GM19351 (cell line): Measurements from ENCODE around the gene PTPRZ1.
A peak's percentile ranks its signal among the peaks of the same experiment; 100 is the strongest.

Source experiments
- ATAC-seq: cut with Tn5 transposase; IDR thresholded peaks from one replicate; pipeline ENCODE4 v1.9.1; 2021; ENCODE audit warnings: mild to moderate bottlenecking, moderate library complexity; ENCODE audit not compliant: unreplicated experiment

PTPRZ1 gene

DNA sequence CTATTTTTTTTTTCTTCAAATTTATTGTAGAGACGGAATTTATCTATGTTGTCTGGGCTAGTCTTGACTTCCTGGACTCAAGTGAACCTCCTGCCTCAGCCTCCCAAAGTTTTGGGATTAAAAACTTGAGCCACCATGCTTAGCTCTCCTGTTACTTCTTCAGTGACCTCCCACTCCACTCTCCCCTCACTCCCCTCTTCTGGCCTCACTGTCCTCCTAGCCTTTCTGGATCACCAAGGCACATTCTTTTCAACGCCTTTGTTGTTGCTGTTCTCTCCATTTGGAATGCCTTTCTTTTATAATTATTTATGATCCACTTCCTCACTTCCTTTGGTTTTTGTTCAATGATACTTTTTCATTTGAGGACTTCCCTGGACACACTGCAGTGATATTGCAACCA lies 17.9 kb downstream of the PTPRZ1 start:
- ATAC-seq = no peak

DNA sequence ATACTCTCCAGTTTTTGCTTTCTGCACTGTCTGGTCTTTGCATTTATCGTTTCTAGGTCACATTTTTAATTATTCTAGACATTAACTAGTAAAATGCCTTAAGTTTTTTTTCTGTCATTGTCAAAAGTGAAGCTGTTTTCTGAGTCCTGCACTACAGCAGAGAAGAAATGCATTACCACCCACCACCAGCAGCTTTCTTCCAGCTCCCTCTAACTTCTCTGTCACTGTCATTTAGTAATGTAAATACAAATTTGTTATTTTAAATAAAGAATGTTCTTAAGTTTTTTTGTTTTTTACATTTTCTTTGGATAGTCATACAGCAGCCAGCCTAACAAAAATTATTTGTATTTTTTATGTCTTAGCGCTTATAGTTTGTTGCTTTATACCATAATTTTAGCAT lies 18.8 kb downstream of the PTPRZ1 start:
- no peak for ATAC-seq

DNA sequence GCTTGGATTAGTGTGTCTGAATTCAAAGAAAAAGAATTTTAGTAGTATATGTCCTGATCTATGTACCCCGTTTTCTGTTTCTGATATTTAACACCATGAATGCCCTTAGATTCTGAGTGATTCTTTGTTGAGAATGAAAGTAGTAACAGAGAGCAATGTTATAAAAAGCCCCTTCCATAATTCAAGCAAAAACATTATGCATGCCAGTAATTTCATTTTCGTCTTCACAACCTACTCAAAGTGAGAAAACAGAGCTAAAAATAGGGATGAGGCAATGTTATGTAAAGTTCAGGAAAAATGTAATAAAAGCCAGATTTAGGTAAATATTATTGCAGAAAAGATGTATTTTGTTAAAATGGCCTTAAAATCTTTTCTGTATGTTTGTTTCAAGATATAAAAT lies 28.1 kb downstream of the PTPRZ1 start:
- ATAC-seq = peak; percentile 88

DNA sequence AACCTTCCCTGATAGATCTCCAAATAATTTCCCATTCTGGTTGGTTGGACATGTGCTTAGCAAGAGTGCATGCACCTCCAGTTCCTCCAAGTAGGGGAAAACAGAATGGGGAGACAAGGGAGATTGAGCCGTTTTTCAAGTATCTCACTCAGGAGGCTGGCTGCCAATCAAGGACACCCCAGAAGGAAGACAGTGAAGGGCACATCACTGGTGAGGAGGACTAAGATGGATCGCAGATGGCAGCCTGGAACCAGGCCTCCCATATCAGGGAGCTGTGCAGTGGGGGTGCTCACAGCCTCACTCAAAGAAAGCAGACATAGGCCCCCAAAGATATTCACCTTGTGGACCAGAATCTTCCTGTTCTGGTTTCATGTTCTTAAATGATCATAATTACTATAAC lies 31.2 kb downstream of the PTPRZ1 start:
- no peak for ATAC-seq

DNA sequence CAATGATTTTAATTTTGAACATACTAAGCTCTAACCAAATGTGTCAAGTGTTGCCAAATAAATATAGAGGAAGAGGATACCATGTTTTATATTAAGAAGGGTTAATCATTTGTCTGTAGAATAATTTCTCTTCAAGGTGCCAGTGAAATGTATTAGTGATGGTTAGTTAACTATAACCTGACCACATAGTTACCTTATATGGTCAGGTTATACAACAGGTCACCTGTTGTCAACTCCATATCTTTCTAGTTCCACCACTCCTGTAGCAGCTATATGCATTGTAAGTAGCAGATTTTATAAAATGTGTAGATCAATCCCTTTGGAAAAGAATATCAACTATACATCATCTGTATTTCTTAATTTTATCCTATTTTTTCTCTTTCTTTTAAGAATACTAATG lies 35.1 kb downstream of the PTPRZ1 start:
- ATAC-seq = no peak

DNA sequence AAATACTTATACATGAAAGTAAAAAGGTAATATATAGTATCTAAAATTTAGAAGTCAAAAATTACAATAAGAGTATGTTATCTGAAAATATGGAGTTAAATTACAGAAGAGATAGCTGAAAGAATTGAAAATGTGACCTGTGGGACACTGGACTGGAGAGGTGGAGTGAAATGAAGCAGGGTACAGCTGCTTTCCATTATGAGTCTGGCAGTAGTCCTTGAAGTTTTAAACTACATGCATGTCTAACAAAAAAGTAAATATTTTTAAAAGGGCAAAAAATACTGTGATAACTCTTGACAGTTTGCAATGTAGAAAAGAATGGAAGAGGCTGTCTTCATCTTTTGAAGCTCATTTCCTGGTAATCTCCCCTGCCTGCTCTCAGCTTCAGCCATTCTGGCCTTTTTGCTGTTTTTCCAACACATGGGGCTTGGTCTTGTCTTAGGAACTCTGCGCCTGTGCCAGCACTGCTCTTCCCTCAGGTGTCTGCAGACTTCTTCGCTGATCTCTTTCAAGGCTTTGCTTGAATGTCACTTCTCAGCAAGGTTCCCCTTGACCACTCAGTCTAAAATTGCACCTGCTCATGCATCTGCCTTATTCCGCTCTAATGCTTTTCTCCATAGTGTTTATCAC lies 36.9 kb downstream of the PTPRZ1 start:
- no peak for ATAC-seq

DNA sequence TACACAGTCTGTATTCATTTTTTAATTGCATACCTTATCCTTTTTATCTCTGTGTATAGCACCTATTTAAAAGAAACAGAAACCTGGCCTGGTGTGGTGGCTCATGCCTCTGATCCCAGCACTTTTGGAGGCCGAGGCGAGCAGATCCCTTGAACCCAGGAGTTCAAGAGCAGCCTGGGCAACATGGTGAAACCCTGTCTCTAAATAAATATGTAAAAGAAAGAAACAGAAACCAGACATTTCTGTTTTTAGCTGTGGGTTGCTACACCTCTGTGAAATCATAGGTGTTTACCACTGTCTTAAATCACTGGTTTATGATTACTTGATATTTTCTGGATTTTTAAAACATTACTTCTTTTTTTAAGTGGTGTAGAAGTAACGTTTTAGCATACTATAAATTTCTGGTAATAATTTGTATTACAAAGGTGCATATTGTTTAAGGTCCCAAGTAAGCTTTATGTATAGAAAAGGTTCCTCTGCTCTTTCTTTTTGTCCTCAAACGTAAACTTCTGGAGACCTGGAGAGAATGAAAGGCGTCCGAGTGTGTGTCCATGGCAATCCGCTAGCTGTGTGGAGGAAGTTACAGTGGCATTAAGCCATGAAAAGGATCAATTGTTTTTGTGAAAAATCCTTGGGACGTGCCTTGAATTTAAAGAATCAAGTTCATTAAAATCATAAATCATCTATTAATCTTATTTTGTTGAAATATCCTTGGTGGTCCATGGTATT lies 41.1 kb downstream of the PTPRZ1 start:
- ATAC-seq = peak; percentile 71

DNA sequence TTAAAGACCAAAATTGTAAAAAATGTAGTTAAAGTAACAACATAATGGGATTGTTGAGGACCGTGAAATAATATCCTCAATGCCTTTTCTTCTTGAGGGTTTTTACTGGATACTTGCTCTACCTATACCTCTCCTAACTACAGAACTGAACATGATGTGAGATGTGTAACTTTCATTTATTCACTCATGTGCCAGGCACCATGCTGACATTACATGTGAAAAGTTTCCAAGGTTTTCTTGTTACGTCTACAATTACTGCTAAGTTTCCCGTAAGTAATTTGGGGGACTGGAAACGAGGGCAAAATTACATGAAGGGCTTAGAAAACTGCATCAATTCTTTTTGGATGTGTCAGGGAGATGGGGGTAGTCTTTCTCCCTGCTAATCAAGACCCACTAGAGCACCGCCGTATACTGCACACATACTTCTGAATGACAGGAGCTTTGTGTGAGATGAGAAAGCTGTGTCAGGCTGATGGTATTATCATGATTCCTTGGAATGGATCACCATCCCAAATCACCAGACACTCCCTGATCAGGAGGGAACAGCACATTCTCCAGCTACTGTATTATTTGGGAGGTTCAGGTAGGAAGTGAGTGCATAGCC lies 41.8 kb downstream of the PTPRZ1 start:
- no peak for ATAC-seq

DNA sequence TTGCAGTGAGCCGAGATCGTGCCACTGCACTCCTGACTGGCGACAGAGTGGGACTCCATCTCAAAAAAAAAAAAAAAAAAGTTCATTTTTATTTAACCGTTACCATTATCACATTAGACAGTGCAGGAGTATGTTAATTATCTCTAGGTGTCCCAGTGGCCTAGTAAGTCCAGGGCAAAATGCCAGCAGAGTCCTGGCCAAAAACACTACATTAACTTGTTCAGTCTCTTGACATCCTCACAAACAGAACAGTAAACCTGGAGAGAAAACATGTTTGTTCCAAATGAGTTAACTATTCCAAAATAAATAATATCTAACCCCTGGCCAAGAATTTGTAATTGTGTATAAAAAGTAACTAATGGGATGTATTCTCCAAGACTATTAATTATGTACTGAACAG lies 43.2 kb downstream of the PTPRZ1 start:
- ATAC-seq = no peak

DNA sequence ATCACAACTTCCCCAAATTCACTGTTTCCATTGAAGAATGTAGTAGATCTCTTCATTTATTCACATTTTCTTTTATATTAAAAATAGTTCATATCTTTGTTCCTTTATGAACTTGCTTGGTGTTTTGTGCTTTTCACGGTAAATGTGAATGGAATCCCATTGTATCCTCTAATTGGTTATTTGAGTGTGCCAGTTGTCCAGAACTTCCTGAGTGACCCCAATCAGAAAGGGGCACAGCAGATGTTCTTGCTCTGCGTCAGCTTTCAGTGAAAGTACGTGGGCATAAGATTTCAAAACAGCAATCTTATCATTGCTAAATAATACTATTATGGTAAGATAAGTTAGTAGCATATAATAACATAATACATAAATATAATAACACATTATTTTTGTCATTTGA lies 47.0 kb downstream of the PTPRZ1 start:
- no peak for ATAC-seq

DNA sequence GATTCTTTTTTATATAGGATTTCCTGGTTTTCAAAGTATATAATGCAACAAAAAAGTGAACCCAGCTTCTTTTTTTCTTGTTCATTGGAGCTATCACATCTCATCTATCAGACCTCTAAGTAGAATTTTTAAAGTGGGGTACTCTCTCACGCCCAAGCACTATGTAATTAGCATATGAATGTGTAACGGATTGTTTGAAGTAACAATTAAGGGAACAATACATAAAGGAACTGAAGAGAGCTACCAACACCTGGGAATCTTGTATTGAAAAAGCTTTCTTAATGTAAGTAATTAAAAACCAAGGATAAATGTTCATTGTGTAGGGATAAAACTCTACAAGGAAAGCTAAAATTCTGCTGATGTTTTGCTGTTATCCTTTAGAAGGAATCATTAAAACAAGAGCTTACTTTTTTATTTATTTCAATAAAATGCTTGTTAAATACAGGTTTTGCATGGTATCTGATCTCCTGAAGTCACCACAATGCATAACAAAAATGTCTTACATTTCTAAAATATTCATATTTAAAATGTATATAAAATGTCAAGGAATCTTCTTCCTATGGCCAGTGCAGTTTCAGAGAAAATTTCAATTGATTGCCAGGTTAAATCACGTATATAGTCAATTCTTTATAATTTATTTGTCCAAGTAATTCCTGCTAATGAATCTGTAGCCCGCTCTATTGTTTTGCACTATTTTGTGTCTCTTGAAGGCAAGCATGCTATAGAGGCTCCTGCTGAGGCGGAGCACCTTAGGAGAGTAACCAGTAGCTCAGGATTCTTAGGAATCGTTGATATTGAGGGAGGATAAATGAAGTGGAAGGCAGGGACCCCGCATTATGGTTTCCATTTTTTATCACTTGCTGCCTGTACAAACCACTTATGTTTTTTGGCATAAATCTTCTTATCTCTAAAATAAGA lies 51.6 kb downstream of the PTPRZ1 start:
- no peak for ATAC-seq

DNA sequence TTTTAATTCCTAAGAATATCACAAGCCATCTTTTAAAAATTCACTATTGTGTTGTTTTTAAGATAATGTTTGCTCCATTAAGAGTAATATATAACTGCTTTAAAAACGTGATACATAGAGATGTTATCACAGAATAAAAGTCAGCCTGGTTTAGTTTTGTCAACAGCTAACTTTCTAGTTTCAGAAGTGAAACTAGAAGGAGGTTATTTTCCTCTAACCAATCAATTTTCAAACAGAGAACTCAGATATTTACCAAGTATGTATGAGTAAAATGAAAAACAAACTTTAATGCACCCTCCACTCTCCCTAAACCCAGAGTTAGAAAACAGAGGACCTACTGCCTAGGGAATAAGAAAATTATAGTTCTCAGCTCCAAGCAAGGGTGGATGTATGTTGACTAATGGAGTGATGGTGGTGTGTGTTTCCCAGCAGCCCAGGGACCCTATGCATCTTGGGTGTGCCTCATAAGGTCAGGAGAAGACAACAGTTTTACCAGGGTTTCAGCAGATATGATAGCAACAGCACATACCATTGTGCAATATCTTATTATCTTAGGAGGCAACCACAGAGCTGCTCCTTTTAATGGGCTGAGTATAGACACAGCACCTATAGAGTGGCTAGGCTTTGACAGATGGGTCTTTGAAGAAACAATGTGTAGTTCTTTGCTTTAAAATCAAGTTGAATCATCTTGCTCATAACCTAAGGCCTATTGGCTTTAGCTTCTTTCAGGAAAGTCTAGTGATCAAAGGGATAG lies 58.4 kb downstream of the PTPRZ1 start:
- peak; percentile 47 for ATAC-seq

DNA sequence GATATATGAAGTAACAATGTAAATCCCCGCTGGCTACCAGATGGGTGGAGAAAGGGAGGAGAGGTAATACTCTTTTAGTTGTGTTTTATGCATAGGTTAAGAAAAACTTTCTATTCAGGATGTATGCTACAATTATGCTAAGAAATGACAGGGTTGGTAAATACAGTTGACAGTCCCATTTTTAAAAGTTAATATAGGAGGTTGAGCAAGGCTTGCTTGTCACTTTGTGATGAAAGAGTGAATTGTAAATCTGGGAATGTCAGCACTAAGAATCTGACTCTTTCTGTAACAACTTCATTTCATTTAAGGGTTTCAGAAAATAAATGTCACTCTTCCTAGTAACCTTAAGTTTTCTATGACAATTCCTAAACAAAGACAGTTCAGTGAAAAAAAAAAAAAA lies 59.8 kb downstream of the PTPRZ1 start:
- ATAC-seq = no peak

DNA sequence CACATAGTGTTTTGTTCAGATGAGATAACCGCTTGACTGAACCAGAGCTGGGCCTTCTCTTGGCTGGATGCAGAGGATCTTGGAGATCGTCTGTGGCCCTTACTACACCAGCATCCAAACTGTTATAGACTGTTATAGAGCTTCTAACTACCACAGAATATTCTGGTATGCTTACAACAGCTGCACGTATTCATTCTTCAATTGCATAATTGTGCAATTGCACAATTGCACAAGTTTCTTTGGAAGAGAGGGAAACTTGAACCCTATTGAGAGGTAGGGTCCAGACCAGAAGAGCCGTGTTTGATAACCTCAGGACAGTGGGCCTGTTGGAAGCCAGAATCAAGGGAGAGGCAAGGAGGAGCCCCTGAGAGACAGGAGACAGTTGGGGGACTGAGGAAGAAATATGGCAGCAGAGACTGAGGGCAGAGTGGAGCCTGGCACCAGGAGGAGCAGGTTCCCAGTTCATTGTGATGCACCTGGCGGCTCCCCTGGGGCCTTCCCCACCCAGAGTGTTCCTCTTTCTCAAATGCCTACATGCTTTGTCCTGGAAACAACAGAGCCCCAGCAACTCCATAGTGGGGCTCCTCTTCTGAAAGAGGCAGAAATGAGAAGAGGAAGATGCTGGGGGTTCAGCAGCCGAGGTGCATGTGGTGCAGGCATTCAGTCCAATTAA lies 64.1 kb downstream of the PTPRZ1 start:
- ATAC-seq = no peak

DNA sequence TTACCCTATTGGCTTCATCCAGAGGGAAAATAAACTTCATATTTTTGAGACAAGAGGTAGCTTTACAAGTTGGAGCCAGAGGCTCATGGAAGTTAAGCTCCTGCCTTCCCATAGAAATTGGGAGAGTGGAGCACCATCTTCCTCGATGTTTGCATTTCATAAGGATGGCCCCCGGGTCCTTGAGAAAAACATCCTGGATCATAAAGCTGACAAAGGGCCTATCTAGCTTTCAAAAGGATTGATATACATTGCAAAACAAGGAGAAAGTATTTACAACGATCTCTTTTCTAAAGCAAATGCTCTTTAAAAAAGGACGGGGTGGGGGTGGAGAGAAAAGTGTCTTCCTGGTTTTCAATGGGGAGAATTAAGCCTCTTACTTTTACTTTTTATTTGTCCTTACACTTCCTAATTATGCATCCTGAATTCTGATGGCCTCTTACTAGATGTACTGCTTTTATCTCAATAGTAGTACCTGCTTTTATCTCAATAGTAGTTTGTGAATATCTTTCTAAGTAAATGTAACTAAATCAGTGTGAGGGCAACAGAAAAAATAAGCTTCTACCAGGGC lies 65.6 kb downstream of the PTPRZ1 start:
- no peak for ATAC-seq

DNA sequence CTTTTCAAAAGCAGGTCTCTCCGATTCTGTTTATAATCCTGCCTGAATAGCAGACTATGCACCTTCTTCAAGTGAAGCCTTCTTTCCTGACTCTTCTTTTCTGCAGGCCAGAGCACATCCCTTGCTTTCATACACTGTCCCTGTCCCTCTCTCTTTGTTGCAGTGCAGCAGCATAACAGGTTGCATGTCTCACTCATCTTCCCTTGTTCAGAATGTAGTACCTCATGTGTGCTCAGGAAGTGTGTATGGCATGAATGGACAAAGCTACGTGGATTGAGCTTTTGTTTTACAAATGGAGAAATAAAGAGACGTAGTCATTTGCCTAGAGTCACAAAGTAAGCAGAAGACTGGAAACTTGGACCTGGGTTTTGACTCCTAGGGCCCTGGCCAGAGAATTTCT lies 68.0 kb downstream of the PTPRZ1 start:
- no peak for ATAC-seq

DNA sequence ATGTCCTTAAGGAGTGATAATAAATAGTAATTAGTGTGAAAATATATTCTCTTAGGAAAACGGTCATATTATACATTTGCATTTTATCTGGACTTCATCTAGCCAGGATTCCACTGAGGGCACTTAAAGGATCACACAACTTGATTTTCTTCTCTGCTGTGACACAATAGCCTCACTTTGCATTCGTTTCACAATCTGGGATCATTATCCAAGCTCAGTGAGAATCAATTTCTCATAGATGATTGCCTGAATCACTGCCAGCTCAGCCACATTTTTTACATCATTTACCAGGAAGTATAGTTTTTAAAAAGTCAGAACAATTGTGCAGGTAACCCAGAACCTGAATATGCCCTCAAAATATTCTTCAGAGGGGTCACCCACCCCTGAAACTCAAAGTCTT lies 68.9 kb downstream of the PTPRZ1 start:
- no peak for ATAC-seq

DNA sequence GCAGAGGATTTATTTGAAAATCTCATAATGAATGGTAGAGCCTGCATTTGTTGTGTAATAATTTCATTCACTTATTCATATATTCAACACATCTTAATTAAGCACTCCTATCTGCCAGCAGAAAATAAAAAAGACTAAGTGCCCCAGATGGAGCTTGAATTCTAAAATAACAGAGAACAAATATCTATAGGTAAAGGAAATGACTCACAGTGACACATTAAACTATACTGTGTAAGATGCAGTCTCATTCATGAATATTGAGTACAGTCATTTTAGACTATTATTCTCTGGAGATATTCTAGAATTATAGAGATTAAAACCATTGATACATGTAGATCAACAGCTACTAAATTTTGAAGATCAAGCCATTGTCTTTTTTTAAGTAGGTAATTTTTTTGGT lies 72.1 kb downstream of the PTPRZ1 start:
- no peak for ATAC-seq

DNA sequence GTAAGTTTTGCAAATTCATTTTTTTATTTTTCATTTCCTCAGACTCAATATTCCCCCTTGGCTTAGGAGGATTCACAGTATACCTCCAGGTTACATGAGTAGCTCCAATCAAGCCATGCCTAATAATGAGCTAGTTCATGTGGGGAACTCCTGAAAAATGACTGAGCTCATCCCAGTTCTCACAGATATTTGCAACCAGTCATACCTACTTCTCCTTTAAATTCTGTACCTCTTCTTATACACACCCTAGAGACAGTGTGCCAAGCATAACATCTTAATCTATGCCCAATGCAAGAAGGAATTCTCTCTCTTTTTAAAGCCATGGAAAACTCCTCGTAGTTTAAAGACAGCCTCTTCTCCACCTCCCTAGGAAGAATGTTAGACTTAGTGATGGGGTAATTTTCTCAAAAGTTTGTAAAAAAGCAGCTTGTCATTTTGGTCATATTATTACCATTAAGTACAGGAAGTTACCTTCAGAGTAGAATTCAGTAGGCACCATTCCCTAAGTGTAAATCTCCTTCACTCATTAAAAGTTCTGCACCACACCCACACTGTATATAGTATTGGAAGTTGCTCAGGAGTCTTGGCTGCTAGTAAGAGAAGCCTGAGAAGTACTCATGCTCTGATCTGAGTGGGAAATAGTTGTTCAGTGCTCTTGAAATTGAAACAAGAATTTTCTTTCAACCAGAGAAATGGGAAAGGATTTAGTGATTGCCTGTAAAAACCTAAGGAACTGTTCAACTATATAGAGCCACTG lies 72.7 kb downstream of the PTPRZ1 start:
- ATAC-seq = no peak
